CD14-positive monocyte (primary cell): Measurements from ENCODE around the gene PANK1. TPM values are rescaled to one million over a fixed set of nuclear protein-coding genes. Genes with fewer than 3 reads are reported as not detected.

ENCODE experiments used
- DNase-seq, 3 donors: peaks; one replicate each; pipeline ENCODE4 v3.0.0-alpha.2; 2011 to 2022
- H2AFZ ChIP-seq: 2 replicates; pipeline ENCODE4 v1.6.0; 2012; ENCODE audit warnings: mild to moderate bottlenecking, low read depth, low read length, inconsistent platforms; ENCODE audit not compliant: insufficient read depth, poor library complexity, severe bottlenecking
- H3K27ac ChIP-seq, 2 donors: 1 replicate in 1 of 2; 2 replicates in 1 of 2; pipeline ENCODE4 v1.5.1; 2012 to 2013; ENCODE audit warnings: low read length in 2 of 2, control low read depth in 1 of 2, inconsistent platforms in 1 of 2, low read depth in 1 of 2, mild to moderate bottlenecking in 1 of 2
- H3K27me3 ChIP-seq, 2 donors: one replicate each; pipeline versions ENCODE4 v1.6.0 to v1.6.1; 2011 to 2013; ENCODE audit warnings: low read length in 2 of 2; ENCODE audit not compliant: control insufficient read depth in 2 of 2, insufficient read depth in 2 of 2
- H3K36me3 ChIP-seq, 2 donors: replicated peaks in 1 of 2; 1 replicate in 1 of 2; 2 replicates in 1 of 2; pipeline versions ENCODE4 v1.5.1 to v1.6.1; 2012 to 2013; ENCODE audit warnings: low read length in 2 of 2, control low read depth in 1 of 2, inconsistent platforms in 1 of 2, mild to moderate bottlenecking in 1 of 2; ENCODE audit not compliant: insufficient read depth in 2 of 2, control insufficient read depth in 1 of 2
- H3K4me1 ChIP-seq, 2 donors: 1 replicate in 1 of 2; 2 replicates in 1 of 2; pipeline versions ENCODE4 v1.5.1 to v1.6.1; 2012 to 2013; ENCODE audit warnings: low read length in 2 of 2, control low read depth in 1 of 2, inconsistent platforms in 1 of 2, mild to moderate bottlenecking in 1 of 2, moderate library complexity in 1 of 2; ENCODE audit not compliant: insufficient read depth in 2 of 2, control insufficient read depth in 1 of 2
- H3K4me2 ChIP-seq: replicated peaks from 2 replicates; pipeline ENCODE3; 2012; ENCODE audit warnings: low read length, moderate library complexity, mild to moderate bottlenecking; ENCODE audit not compliant: poor library complexity, severe bottlenecking; ENCODE audit errors: extremely low read depth
- H3K4me3 ChIP-seq, 3 experiments: fragments of 200-600 bp in 1 of 3; sonication (generic) in 1 of 3; replicated peaks in 1 of 3; 1 replicate in 2 of 3; 2 replicates in 1 of 3; pipeline ENCODE4 v1.5.1; 2011 to 2013; ENCODE audit warnings: low read length in 3 of 3, mild to moderate bottlenecking in 3 of 3, control low read depth in 2 of 3, low read depth in 2 of 3, inconsistent platforms in 1 of 3, moderate library complexity in 1 of 3
- H3K79me2 ChIP-seq: 2 replicates; pipeline ENCODE4 v1.6.0; 2012; ENCODE audit warnings: mild to moderate bottlenecking, control low read depth, inconsistent platforms, low read length, moderate library complexity; ENCODE audit not compliant: insufficient read depth
- H3K9ac ChIP-seq: 2 replicates; pipeline ENCODE4 v1.6.0; 2017; ENCODE audit warnings: low read length, mild to moderate bottlenecking; ENCODE audit not compliant: insufficient read depth, poor library complexity, severe bottlenecking
- H3K9me3 ChIP-seq, 2 donors: replicated peaks in 1 of 2; 1 replicate in 1 of 2; 2 replicates in 1 of 2; pipeline versions ENCODE4 v1.5.1 to v1.6.1; 2012 to 2013; ENCODE audit warnings: low read length in 2 of 2, control low read depth in 1 of 2; ENCODE audit not compliant: control insufficient read depth in 1 of 2, insufficient read depth in 1 of 2
- H4K20me1 ChIP-seq: 2 replicates; pipeline ENCODE4 v1.6.0; 2012; ENCODE audit warnings: mild to moderate bottlenecking, low read length, control low read depth, moderate library complexity; ENCODE audit not compliant: insufficient read depth
- H3K27ac Mint-ChIP-seq, 7 donors: one replicate each; pipeline ENCODE4 v1.8.0; 2020; ENCODE audit warnings: mild to moderate bottlenecking in 7 of 7, mixed read lengths in 7 of 7, moderate library complexity in 6 of 7, inconsistent platforms in 2 of 7
- H3K27me3 Mint-ChIP-seq, 3 donors: one replicate each; pipeline ENCODE4 v1.8.0; 2021 to 2022; ENCODE audit warnings: low read depth in 3 of 3, mild to moderate bottlenecking in 3 of 3, mixed read lengths in 3 of 3, moderate library complexity in 3 of 3, inconsistent platforms in 1 of 3
- H3K36me3 Mint-ChIP-seq, 2 donors: one replicate each; pipeline ENCODE4 v1.8.0; 2020; ENCODE audit warnings: mixed read lengths in 2 of 2, inconsistent platforms in 1 of 2, mild to moderate bottlenecking in 1 of 2
- H3K4me1 Mint-ChIP-seq: one replicate; pipeline ENCODE4 v1.8.0; 2020; ENCODE audit warnings: mild to moderate bottlenecking, mixed read lengths
- H3K4me3 Mint-ChIP-seq, 2 donors: one replicate each; pipeline ENCODE4 v1.8.0; 2020; ENCODE audit warnings: mild to moderate bottlenecking in 2 of 2, mixed read lengths in 2 of 2, moderate library complexity in 1 of 2
- H3K9me3 Mint-ChIP-seq, 7 donors: one replicate each; pipeline ENCODE4 v1.8.0; 2020 to 2022; ENCODE audit warnings: mixed read lengths in 7 of 7, mild to moderate bottlenecking in 6 of 7, moderate library complexity in 6 of 7, inconsistent platforms in 2 of 7
- WGBS: methylation state at CpG from one replicate; pipeline ENCODE4 v1.1.5; 2013; ENCODE audit warnings: missing lambda C conversion rate; ENCODE audit not compliant: insufficient coverage; 5-methylcytosine and 5-hydroxymethylcytosine counted together
- intact Hi-C, 2 donors: fragments of 100-400 bp; cut with micrococcal nuclease; formaldehyde crosslinking; loops; one replicate each; pipeline versions ENCODE4 v1.15.0 to v1.15.1; 2023
- polyA plus RNA-seq, 3 donors: library from polyadenylated mRNA; depleted of rRNA in 1 of 3; unstranded in 2 of 3; stranded (reverse) in 1 of 3; fragments of 300-500 nt in 2 of 3; fragments of >200 nt in 1 of 3; fragmentation: Illumina TruSeq in 2 of 3; gene quantifications; 1 replicate in 2 of 3; 2 replicates in 1 of 3; pipeline ENCODE4 v1.2.3, GENCODE V29; 2012 to 2021
- TF ChIP-seq, protein P1 (sequence below): fragments of 200-600 bp; IDR thresholded peaks from one replicate; pipeline ENCODE4 v1.8.0; 2022; ENCODE audit warnings: antibody characterized with exemption, mild to moderate bottlenecking

PANK1 gene
- polyA plus RNA-seq, 3 donors: 0.31 to 0.67 (median 0.61) TPM

DNA sequence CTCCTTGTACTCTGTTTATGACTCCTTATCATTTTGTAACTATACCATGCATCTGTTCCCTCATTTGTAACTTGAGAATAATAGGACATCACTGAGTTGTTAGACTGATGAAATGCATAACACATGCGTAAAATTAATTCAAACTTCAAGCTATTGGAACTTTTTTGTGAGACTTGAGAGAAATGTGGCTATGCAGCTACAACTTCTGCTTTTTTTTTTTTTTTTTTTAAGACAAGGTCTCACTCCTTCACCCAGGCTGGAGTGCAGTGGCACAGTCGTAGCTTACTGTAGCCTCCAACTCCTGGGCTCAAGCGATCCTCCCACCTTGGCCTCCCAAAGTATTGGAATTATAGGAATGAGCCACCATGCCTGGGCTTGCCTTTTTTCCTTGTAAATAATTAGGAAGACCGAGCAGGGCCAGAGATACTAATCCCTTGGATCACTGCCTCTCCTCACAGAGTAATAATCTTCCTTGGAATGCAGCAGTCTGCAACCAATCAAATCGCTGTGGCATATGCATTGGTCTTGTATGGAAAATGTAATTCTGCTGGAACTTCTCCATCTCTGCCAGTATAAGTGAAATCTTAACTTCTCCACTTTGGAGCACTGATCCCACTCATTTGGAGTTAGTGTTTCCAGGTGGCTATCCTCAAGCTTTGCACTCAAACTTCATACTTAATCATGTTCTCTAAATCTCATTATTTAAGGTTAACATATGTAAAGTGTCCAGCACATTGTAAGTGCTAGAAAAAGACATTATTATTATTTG is 2.0 kb upstream of the PANK1 start:
- Mint-ChIP-seq H3K36me3 (no peaks in the 10 kb centered on the region), H3K9me3 (peaks cover 0 to 6% (median 2%) of the 10 kb centered on the region in 7 donors), H3K27me3 (peaks cover 2 to 6% (median 4%) of the 10 kb centered on the region in 3 donors), H3K27ac (no peak overlapping the region), H3K4me1 (peaks cover 15% of the 10 kb centered on the region), H3K4me3 (no peak overlapping the region)
- Histone ChIP-seq H3K9me3 (no peaks in the 10 kb centered on the region), H3K27me3 (no peaks in the 10 kb centered on the region), H3K79me2 (peaks cover 6% of the 10 kb centered on the region), H3K4me3 (no peak overlapping the region), H3K4me2 (no peak overlapping the region), H4K20me1 (no peaks in the 10 kb centered on the region), H2AFZ (no peak overlapping the region), H3K27ac (no peak overlapping the region), H3K36me3 (no peaks in the 10 kb centered on the region), H3K9ac (no peak overlapping the region), H3K4me1 (peaks cover 15 to 37% of the 10 kb centered on the region in 2 donors)
- intact Hi-C loops: loop anchor here in 1 of 2 donors (10.0 kb wide), 1 partner anchor 58 kb away; the partner anchor contains the start of gene KIF20B
- TF ChIP-seq, protein P1, sequence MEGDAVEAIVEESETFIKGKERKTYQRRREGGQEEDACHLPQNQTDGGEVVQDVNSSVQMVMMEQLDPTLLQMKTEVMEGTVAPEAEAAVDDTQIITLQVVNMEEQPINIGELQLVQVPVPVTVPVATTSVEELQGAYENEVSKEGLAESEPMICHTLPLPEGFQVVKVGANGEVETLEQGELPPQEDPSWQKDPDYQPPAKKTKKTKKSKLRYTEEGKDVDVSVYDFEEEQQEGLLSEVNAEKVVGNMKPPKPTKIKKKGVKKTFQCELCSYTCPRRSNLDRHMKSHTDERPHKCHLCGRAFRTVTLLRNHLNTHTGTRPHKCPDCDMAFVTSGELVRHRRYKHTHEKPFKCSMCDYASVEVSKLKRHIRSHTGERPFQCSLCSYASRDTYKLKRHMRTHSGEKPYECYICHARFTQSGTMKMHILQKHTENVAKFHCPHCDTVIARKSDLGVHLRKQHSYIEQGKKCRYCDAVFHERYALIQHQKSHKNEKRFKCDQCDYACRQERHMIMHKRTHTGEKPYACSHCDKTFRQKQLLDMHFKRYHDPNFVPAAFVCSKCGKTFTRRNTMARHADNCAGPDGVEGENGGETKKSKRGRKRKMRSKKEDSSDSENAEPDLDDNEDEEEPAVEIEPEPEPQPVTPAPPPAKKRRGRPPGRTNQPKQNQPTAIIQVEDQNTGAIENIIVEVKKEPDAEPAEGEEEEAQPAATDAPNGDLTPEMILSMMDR: no peak
- DNase-seq: no peak
- WGBS: no CpG with 5 or more reads among the region's 5 CpGs

DNA sequence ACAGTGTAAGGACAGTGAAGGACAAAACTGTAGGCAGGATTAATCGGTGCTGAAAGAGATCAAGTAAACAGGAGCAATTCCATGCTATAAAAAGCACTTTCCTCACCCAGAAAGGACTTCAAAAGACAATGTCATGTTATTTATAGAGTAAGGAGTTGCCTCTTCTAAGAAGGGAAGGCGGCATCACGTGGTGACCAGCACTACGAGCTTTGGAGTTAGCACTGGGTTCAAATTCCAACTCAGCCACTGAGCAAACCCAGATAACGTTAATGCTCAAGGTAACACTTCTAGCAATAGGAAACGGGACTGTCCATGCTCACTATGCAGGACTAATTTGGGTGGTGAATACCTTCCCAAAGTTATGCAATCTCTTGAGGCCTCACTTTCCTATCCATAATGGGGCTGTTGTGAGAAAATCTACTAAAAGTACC is 715 bp upstream of the PANK1 start:
- Histone ChIP-seq H3K4me3 (peak overlapping the region; percentile 65 to 91 (median 84)), H3K27me3 (no peaks in the 10 kb centered on the region)

More for the DNA sequence above, 715 bp upstream of the PANK1 start:
- Histone ChIP-seq H2AFZ (peak overlapping the region; percentile 93), H4K20me1 (no peaks in the 10 kb centered on the region), H3K36me3 (no peaks in the 10 kb centered on the region), H3K9me3 (no peaks in the 10 kb centered on the region), H3K27ac (no peak overlapping the region), H3K4me2 (peak overlapping the region; percentile 90), H3K4me1 (peaks cover 12 to 31% of the 10 kb centered on the region in 2 donors), H3K9ac (no peak overlapping the region), H3K79me2 (peaks cover 9% of the 10 kb centered on the region)
- WGBS: 58% methylated on average over 4 of the region's 6 CpGs
- no peak overlapping the region for H3K27ac Mint-ChIP-seq
- no peak overlapping the region for H3K4me3 Mint-ChIP-seq
- H3K27me3 Mint-ChIP-seq: peaks cover 2 to 6% (median 4%) of the 10 kb centered on the region in 3 donors
- H3K4me1 Mint-ChIP-seq: peaks cover 10% of the 10 kb centered on the region
- peaks cover 0 to 6% (median 2%) of the 10 kb centered on the region in 7 donors for H3K9me3 Mint-ChIP-seq
- intact Hi-C loops: loop anchor here in 1 of 2 donors (10.0 kb wide), 1 partner anchor 59 kb away; the partner anchor contains the start of gene KIF20B
- TF ChIP-seq, protein P1: no peak
- no peak for DNase-seq
- no peaks in the 10 kb centered on the region for H3K36me3 Mint-ChIP-seq
